Endometrial microvascular endothelial cells (primary cell): ENCODE measurements around the gene RAP1GAP. TPM values are rescaled to one million over a fixed set of nuclear protein-coding genes. Genes with fewer than 3 reads are reported as not detected.
"Not testable (repeated sequence)": the region's sequence is repeated elsewhere in the genome, so short reads cannot be mapped to it uniquely, and the experiment has no call there.

Experiments
- in situ Hi-C: cut with HindIII; loops from 2 replicates; pipeline ENCODE4 v1.10.0; 2017; ENCODE audit warnings: low sequenced_read_pairs, low pct_unique_long_range_greater_than_20kb; ENCODE audit errors: inconsistent ontology term
- total RNA-seq: library from RNA; depleted of rRNA; stranded (reverse); fragments of >200 nt; gene quantifications from one replicate; pipeline ENCODE4 v1.2.3, GENCODE V29; 2015; ENCODE audit errors: inconsistent ontology term

Gene RAP1GAP
- total RNA-seq, 1 donor from 2014 or later = not detected

GRCh38 chr1:21681426-21681825 lies 12.3 kb upstream of the RAP1GAP start:
- in situ Hi-C loops = no loop called here

- in situ Hi-C loops = no loop called here
Measured at GRCh38 chr1:21680918-21681317, 11.8 kb upstream of the RAP1GAP start.

- in situ Hi-C loops = no loop called here
Measured at GRCh38 chr1:21680381-21680780, 11.2 kb upstream of the RAP1GAP start.

- in situ Hi-C loops = no loop called here
Measured at GRCh38 chr1:21677168-21677567, 8.0 kb upstream of the RAP1GAP start.

GRCh38 chr1:21674957-21675356 lies 5.8 kb upstream of the RAP1GAP start:
- in situ Hi-C loops = no loop called here

GRCh38 chr1:21673853-21674252 lies 4.7 kb upstream of the RAP1GAP start:
- in situ Hi-C loops = not testable (repeated sequence)

GRCh38 chr1:21673277-21673780 lies 4.2 kb upstream of the RAP1GAP start:
- in situ Hi-C loops = no loop called here

GRCh38 chr1:21672478-21673276 lies 3.5 kb upstream of the RAP1GAP start:
- in situ Hi-C loops = no loop called here

- in situ Hi-C loops = no loop called here
Measured at GRCh38 chr1:21671915-21672314, 2.8 kb upstream of the RAP1GAP start.

- in situ Hi-C loops = no loop called here
Measured at GRCh38 chr1:21670956-21671902, 2.1 kb upstream of the RAP1GAP start.

- in situ Hi-C loops = no loop called here
Measured at GRCh38 chr1:21670059-21670881, 1.1 kb upstream of the RAP1GAP start.

GRCh38 chr1:21668951-21669257 lies 253 bp downstream of the RAP1GAP start:
- in situ Hi-C loops = no loop called here

GRCh38 chr1:21668232-21668950 lies 766 bp downstream of the RAP1GAP start:
- in situ Hi-C loops = no loop called here

GRCh38 chr1:21667348-21668231 lies 1.6 kb downstream of the RAP1GAP start:
- in situ Hi-C loops = no loop called here

- in situ Hi-C loops = no loop called here
Measured at GRCh38 chr1:21666576-21667320, 2.4 kb downstream of the RAP1GAP start.

GRCh38 chr1:21665711-21666575 lies 3.2 kb downstream of the RAP1GAP start:
- in situ Hi-C loops = no loop called here
